DND-41 (cell line): ENCODE measurements around the gene FCRL6.
A peak's percentile ranks its signal among the peaks of the same experiment; 100 is the strongest.

Experiments
- ATAC-seq: fragments of 200-7000 bp; cut with Tn5 transposase; 3 replicates; pipeline ENCODE4 v1.9.1; 2021; ENCODE audit warnings: low read depth; ENCODE audit not compliant: insufficient read depth
- DNase-seq: peaks from one replicate; pipeline ENCODE4 v3.0.0-alpha.2; 2020
- H2AFZ ChIP-seq: 2 replicates; pipeline ENCODE4 v1.6.0; 2012; ENCODE audit warnings: low read depth, low read length
- H3K27ac ChIP-seq: 2 replicates; pipeline ENCODE4 v1.5.1; 2012; ENCODE audit warnings: low read length, inconsistent platforms
- H3K27me3 ChIP-seq: fragments of 200-600 bp; sonication (generic); 2 replicates; pipeline ENCODE4 v1.6.0; 2012; ENCODE audit warnings: low read length, mild to moderate bottlenecking, inconsistent platforms; ENCODE audit not compliant: insufficient read depth, poor library complexity
- H3K36me3 ChIP-seq: 2 replicates; pipeline ENCODE4 v1.5.1; 2012; ENCODE audit warnings: low read length, inconsistent platforms; ENCODE audit not compliant: insufficient read depth
- H3K4me1 ChIP-seq: 2 replicates; pipeline ENCODE4 v1.5.1; 2012; ENCODE audit warnings: mild to moderate bottlenecking, low read length; ENCODE audit not compliant: insufficient read depth
- H3K4me2 ChIP-seq: 2 replicates; pipeline ENCODE4 v1.6.0; 2012; ENCODE audit warnings: mild to moderate bottlenecking, moderate library complexity, low read length, inconsistent platforms; ENCODE audit not compliant: insufficient read depth
- H3K4me3 ChIP-seq, 2 experiments: fragments of 200-600 bp in 1 of 2; shearing (Covaris generic) in 1 of 2; 2 replicates each; pipeline ENCODE4 v1.5.1; 2012 to 2016; ENCODE audit warnings: inconsistent platforms in 2 of 2, low read length in 2 of 2, mild to moderate bottlenecking in 2 of 2, low read depth in 1 of 2, moderate library complexity in 1 of 2
- H3K79me2 ChIP-seq: 2 replicates; pipeline ENCODE4 v1.6.0; 2012; ENCODE audit warnings: low read length, inconsistent platforms; ENCODE audit not compliant: insufficient read depth
- H3K9ac ChIP-seq: 2 replicates; pipeline ENCODE4 v1.6.0; 2012; ENCODE audit warnings: low read depth, mild to moderate bottlenecking, inconsistent platforms, low read length, moderate library complexity
- H3K9me3 ChIP-seq: 2 replicates; pipeline ENCODE4 v1.5.1; 2012; ENCODE audit warnings: low read length, moderate library complexity, mild to moderate bottlenecking, inconsistent platforms; ENCODE audit not compliant: insufficient read depth, severe bottlenecking
- H4K20me1 ChIP-seq: 2 replicates; pipeline ENCODE4 v1.6.0; 2012; ENCODE audit warnings: low read length; ENCODE audit not compliant: insufficient read depth
- CTCF ChIP-seq: IDR thresholded peaks from 2 replicates; pipeline ENCODE4 v1.5.1; 2012; ENCODE audit warnings: borderline replicate concordance, low read length, moderate library complexity, mild to moderate bottlenecking; ENCODE audit not compliant: poor library complexity, severe bottlenecking; ENCODE audit errors: extremely low read depth
- EZH2 ChIP-seq: IDR thresholded peaks from 3 replicates; pipeline ENCODE4 v1.6.1; 2012; ENCODE audit warnings: borderline replicate concordance, low read depth, mild to moderate bottlenecking, moderate library complexity, low read length, inconsistent platforms; ENCODE audit not compliant: severe bottlenecking

The FCRL6 gene

GRCh38 chr1:159826441-159827101 is 24.4 kb downstream of the FCRL6 start, which contains the start of gene SLAMF8:
TSS of gene SLAMF8 (plus strand) at chr1:159826873. CDS start at chr1:159826899, 26 bp downstream.
- DNase-seq (peak; percentile 65), ATAC-seq (peak; percentile 86)
- Histone ChIP-seq H3K9ac (no peak within 1 kb of the TSS), H3K9me3 (no peaks in the 10 kb centered on the region), H3K4me2 (no peak within 1 kb of the TSS), H3K27ac (no peak within 1 kb of the TSS), H3K79me2 (no peaks in the 10 kb centered on the region), H3K27me3 (no peaks in the 10 kb centered on the region), H3K4me3 (no peak within 1 kb of the TSS), H4K20me1 (no peaks in the 10 kb centered on the region), H3K36me3 (no peaks in the 10 kb centered on the region), H3K4me1 (peaks cover 8% of the 10 kb centered on the region), H2AFZ (no peak within 1 kb of the TSS)
- TF ChIP-seq CTCF (no peak), EZH2 (no peak)

- no peak for TF ChIP-seq EZH2
- no peak for TF ChIP-seq CTCF
- Histone ChIP-seq H3K36me3 (no peaks in the 10 kb centered on the region), H3K4me1 (peaks cover 8% of the 10 kb centered on the region), H3K4me2 (no peak overlapping the region), H3K9ac (no peak overlapping the region), H2AFZ (no peak overlapping the region), H4K20me1 (no peaks in the 10 kb centered on the region), H3K9me3 (no peaks in the 10 kb centered on the region), H3K27ac (no peak overlapping the region), H3K4me3 (no peak overlapping the region), H3K27me3 (no peaks in the 10 kb centered on the region), H3K79me2 (no peaks in the 10 kb centered on the region)
- ATAC-seq (no peak), DNase-seq (no peak)
Measured at GRCh38 chr1:159827102-159827490, 24.9 kb downstream of the FCRL6 start.

- ATAC-seq (no peak), DNase-seq (no peak)
- no peak overlapping the region for H3K4me2 ChIP-seq
- no peaks in the 10 kb centered on the region for H4K20me1 ChIP-seq
- H3K27ac ChIP-seq: no peak overlapping the region
- H3K79me2 ChIP-seq: no peaks in the 10 kb centered on the region
- H3K36me3 ChIP-seq: no peaks in the 10 kb centered on the region
- no peaks in the 10 kb centered on the region for H3K27me3 ChIP-seq
- H3K4me1 ChIP-seq: peaks cover 8% of the 10 kb centered on the region
- H3K4me3 ChIP-seq: no peak overlapping the region
- no peak overlapping the region for H2AFZ ChIP-seq
- H3K9ac ChIP-seq: no peak overlapping the region
- H3K9me3 ChIP-seq: no peaks in the 10 kb centered on the region
- TF ChIP-seq CTCF (no peak), EZH2 (no peak)
Measured at GRCh38 chr1:159827549-159827948, 25.4 kb downstream of the FCRL6 start.

GRCh38 chr1:159828176-159828575 is 26.0 kb downstream of the FCRL6 start:
- TF ChIP-seq EZH2: no peak
- no peak for TF ChIP-seq CTCF
- no peak for ATAC-seq
- Histone ChIP-seq H3K4me1 (peaks cover 8% of the 10 kb centered on the region), H3K9ac (no peak overlapping the region), H3K36me3 (no peaks in the 10 kb centered on the region), H3K4me2 (no peak overlapping the region), H3K9me3 (no peaks in the 10 kb centered on the region), H4K20me1 (no peaks in the 10 kb centered on the region), H2AFZ (no peak overlapping the region), H3K79me2 (no peaks in the 10 kb centered on the region), H3K27ac (no peak overlapping the region), H3K27me3 (no peaks in the 10 kb centered on the region), H3K4me3 (no peak overlapping the region)
- no peak for DNase-seq
